ENCODE results near the gene PSMD1. TPM values are rescaled to one million over a fixed set of nuclear protein-coding genes. Genes with fewer than 3 reads are reported as not detected.

The PSMD1 gene
- total RNA-seq, 3 donors from 2014 or later (not counting 1 experiment from before 2014, with no cell fraction given): 44.1 to 54.9 (median 49.7) TPM

DNA sequence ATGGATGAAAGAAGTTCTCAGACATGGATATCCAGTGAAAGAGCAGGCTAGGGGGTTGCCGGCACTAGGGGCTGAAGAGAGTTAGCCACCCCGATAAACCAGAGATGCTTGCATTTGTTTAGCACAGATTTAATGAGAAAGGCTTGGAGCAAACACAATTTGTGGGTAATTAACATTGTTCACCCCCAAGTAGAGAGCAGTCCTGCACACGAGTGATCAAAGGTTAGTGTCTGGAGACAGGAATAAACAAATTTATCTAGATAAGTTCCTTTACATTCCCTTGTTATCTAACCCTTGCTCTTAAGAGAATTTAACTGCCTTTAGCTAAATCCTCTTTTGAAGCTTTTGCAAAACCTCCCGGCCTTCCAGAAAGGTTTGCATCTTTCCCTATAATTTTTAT, 44.3 kb downstream of the PSMD1 start:
- H3K9me3 Mint-ChIP-seq: peaks cover 0 to 4% of the 10 kb centered on the region in 2 donors
- H3K27ac Mint-ChIP-seq: no peak overlapping the region
- ATAC-seq (no peak), DNase-seq (no peak)
- 97% methylated on average over 4 of the region's 4 CpGs for WGBS (ENCODE audit: insufficient coverage)
- TF ChIP-seq, protein P1, sequence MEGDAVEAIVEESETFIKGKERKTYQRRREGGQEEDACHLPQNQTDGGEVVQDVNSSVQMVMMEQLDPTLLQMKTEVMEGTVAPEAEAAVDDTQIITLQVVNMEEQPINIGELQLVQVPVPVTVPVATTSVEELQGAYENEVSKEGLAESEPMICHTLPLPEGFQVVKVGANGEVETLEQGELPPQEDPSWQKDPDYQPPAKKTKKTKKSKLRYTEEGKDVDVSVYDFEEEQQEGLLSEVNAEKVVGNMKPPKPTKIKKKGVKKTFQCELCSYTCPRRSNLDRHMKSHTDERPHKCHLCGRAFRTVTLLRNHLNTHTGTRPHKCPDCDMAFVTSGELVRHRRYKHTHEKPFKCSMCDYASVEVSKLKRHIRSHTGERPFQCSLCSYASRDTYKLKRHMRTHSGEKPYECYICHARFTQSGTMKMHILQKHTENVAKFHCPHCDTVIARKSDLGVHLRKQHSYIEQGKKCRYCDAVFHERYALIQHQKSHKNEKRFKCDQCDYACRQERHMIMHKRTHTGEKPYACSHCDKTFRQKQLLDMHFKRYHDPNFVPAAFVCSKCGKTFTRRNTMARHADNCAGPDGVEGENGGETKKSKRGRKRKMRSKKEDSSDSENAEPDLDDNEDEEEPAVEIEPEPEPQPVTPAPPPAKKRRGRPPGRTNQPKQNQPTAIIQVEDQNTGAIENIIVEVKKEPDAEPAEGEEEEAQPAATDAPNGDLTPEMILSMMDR (IDR thresholded peaks at IDR 0.05): no peak
- Histone ChIP-seq H3K4me1 (ENCODE audit: control insufficient read depth, insufficient read depth, low read length) (no peaks in the 10 kb centered on the region), H3K27me3 (ENCODE audit: control insufficient read depth, insufficient read depth, low read length) (no peaks in the 10 kb centered on the region), H3K36me3 (ENCODE audit: control insufficient read depth, insufficient read depth, low read length) (no peaks in the 10 kb centered on the region), H3K9me3 (ENCODE audit: control insufficient read depth, insufficient read depth, low read length) (peaks cover 13% of the 10 kb centered on the region), H3K27ac (ENCODE audit: low read length) (no peak overlapping the region), H3K4me3 (ENCODE audit: low read length) (no peak overlapping the region)
- no peaks in the 10 kb centered on the region for H3K4me1 Mint-ChIP-seq
- intact Hi-C loops (cut with micrococcal nuclease): loop anchor here (5.0 kb wide), 1 partner anchor 126 kb away; no protein-coding TSS in a partner anchor
- H3K36me3 Mint-ChIP-seq: peaks cover 22% of the 10 kb centered on the region
- H3K4me3 Mint-ChIP-seq: no peak overlapping the region
- H3K27me3 Mint-ChIP-seq (ENCODE audit: low read depth in 2 of 2): no peaks in the 10 kb centered on the region

GRCh38 chr2:231102772-231103171, 46.1 kb downstream of the PSMD1 start:
- Mint-ChIP-seq H3K9me3 (peaks cover 0 to 4% of the 10 kb centered on the region in 2 donors), H3K36me3 (peaks cover 22% of the 10 kb centered on the region), H3K27ac (no peak overlapping the region), H3K4me3 (no peak overlapping the region), H3K27me3 (ENCODE audit: low read depth in 2 of 2) (no peaks in the 10 kb centered on the region), H3K4me1 (no peaks in the 10 kb centered on the region)
- Histone ChIP-seq H3K27ac (ENCODE audit: low read length) (no peak overlapping the region), H3K27me3 (ENCODE audit: control insufficient read depth, insufficient read depth, low read length) (no peaks in the 10 kb centered on the region), H3K9me3 (ENCODE audit: control insufficient read depth, insufficient read depth, low read length) (peaks cover 13% of the 10 kb centered on the region), H3K4me1 (ENCODE audit: control insufficient read depth, insufficient read depth, low read length) (no peaks in the 10 kb centered on the region), H3K36me3 (ENCODE audit: control insufficient read depth, insufficient read depth, low read length) (no peaks in the 10 kb centered on the region), H3K4me3 (ENCODE audit: low read length) (no peak overlapping the region)
- no peak for DNase-seq
- intact Hi-C loops (cut with micrococcal nuclease): loop anchor here (5.0 kb wide), 1 partner anchor 125 kb away; no protein-coding TSS in a partner anchor
- no CpG with 5 or more reads among the region's 2 CpGs for WGBS (ENCODE audit: insufficient coverage)
- TF ChIP-seq, protein P1 (IDR thresholded peaks at IDR 0.05): no peak
- ATAC-seq: no peak

DNA sequence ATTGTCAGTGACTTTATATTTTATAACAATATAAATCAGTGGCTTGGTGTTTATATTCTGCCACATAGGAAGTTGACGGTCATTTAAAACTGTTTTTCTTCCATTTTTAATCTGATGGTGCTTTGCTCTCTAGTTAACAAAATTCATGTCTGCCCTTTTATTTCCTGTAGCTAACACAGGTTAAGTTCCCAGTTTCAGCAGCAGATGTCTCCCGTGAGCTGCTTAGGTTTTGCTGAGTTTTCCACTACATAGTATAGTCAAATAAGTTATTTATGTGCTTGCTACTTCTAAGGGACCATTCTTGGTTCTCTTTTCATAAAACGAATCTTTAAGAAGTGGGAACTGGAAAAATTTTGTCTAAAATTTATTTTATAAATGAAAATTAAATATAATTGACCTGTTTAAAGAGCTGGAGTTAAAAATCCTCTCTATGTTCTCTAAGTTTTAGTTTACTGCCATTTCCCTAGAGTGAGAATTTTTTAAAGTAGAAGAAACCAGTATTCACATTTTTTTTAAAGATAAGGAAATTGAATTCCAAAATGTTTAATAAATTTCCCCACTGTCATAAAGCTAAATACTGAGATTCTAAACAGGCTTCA, 47.5 kb downstream of the PSMD1 start:
- DNase-seq (peak; percentile 54 to 74), ATAC-seq (peak; percentile 83 to 95 (median 94))
- Histone ChIP-seq H3K36me3 (ENCODE audit: control insufficient read depth, insufficient read depth, low read length) (peaks cover 8% of the 10 kb centered on the region), H3K27ac (ENCODE audit: low read length) (no peak overlapping the region), H3K4me3 (ENCODE audit: low read length) (no peak overlapping the region), H3K9me3 (ENCODE audit: control insufficient read depth, insufficient read depth, low read length) (peaks cover 11% of the 10 kb centered on the region), H3K27me3 (ENCODE audit: control insufficient read depth, insufficient read depth, low read length) (no peaks in the 10 kb centered on the region), H3K4me1 (ENCODE audit: control insufficient read depth, insufficient read depth, low read length) (no peaks in the 10 kb centered on the region)
- no peaks in the 10 kb centered on the region for H3K27me3 Mint-ChIP-seq (ENCODE audit: low read depth in 2 of 2)
- TF ChIP-seq, protein P1 (IDR thresholded peaks at IDR 0.05): peak; percentile 71
- H3K4me1 Mint-ChIP-seq: no peaks in the 10 kb centered on the region
- H3K4me3 Mint-ChIP-seq: no peak overlapping the region
- H3K27ac Mint-ChIP-seq: peak overlapping the region in 1 of 2 donors; percentile 59
- intact Hi-C loops (cut with micrococcal nuclease): loop anchor here (1.0 to 5.0 kb wide), 3 partner anchors 123 to 348 kb away; no protein-coding TSS in a partner anchor
- H3K9me3 Mint-ChIP-seq: peaks cover 0 to 4% of the 10 kb centered on the region in 2 donors
- H3K36me3 Mint-ChIP-seq: peaks cover 24% of the 10 kb centered on the region
- WGBS (ENCODE audit: insufficient coverage): no CpG with 5 or more reads among the region's 3 CpGs

DNA sequence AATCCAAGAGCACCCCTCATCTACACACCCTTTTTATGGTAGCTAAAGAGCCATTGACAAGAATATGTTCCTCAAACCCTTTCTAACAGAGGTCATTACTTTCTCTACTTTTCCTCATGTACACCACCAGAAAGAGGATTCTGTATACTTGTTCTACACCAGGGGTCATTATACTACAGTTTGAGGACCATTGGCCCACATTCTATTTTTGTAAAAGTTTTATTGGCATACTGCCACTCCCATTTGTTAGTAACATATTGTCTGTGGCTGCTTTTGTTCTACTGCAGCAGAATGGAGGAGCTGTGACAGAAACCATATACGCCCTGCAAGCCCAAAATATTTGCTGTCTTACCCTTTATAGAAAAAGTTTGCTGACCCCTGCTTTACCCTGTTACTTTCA, 53.9 kb downstream of the PSMD1 start:
- Mint-ChIP-seq H3K9me3 (no peaks in the 10 kb centered on the region), H3K27ac (no peak overlapping the region), H3K4me3 (no peak overlapping the region), H3K36me3 (peaks cover 24% of the 10 kb centered on the region), H3K4me1 (no peaks in the 10 kb centered on the region), H3K27me3 (ENCODE audit: low read depth in 2 of 2) (no peaks in the 10 kb centered on the region)
- DNase-seq (no peak), ATAC-seq (no peak)
- 83% methylated on average over 1 of the region's 1 CpG for WGBS (ENCODE audit: insufficient coverage)
- H3K4me3 ChIP-seq (ENCODE audit: low read length): no peak overlapping the region
- no peak overlapping the region for H3K27ac ChIP-seq (ENCODE audit: low read length)
- H3K4me1 ChIP-seq (ENCODE audit: control insufficient read depth, insufficient read depth, low read length): no peaks in the 10 kb centered on the region
- peaks cover 18% of the 10 kb centered on the region for H3K36me3 ChIP-seq (ENCODE audit: control insufficient read depth, insufficient read depth, low read length)
- no peaks in the 10 kb centered on the region for H3K9me3 ChIP-seq (ENCODE audit: control insufficient read depth, insufficient read depth, low read length)
- TF ChIP-seq, protein P1 (IDR thresholded peaks at IDR 0.05): no peak
- H3K27me3 ChIP-seq (ENCODE audit: control insufficient read depth, insufficient read depth, low read length): no peaks in the 10 kb centered on the region
- intact Hi-C loops (cut with micrococcal nuclease): no loop called here

All from natural killer cell (primary cell).